Measurements from ENCODE around the gene MAP3K21.

The MAP3K21 gene

DNA sequence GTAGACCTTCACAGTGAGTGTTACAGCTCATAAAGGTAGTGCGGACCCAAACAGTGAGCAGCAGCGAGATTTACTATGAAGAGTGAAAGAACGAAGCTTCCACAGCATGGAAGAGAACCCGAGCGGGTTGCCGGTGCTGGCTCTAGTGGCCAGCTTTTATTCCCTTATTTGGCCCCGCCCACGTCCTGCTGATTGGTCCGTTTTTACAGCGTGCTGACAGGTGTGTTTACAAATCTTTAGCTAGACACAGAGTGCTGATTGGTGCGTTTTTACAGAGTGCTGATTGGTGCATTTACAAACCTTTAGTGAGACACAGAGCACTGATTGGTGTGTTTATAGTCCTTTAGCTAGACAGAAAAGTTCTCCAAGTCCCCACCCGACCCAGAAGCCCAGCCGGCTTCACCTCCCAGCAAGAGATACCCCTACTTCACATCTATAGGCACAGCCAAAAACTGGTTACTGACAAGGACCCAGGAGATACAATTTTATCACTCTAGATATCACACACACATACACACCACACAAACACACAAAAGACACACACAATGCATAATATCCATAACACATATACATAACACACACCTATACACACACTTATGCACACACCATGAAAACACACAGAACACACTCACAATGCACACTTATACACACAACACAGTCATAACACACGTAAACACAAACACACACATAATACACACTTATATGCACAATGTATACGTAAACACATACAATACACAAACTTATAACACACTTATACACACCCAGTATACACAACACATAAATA lies 68.5 kb downstream of the MAP3K21 start:
- TF ChIP-seq GATA2 (IDR thresholded peaks at IDR 0.05; ENCODE audit: low read depth, low read length) = no peak
- no peak for TF ChIP-seq GATA3 (IDR thresholded peaks at IDR 0.05; ENCODE audit: low read depth, low read length)

DNA sequence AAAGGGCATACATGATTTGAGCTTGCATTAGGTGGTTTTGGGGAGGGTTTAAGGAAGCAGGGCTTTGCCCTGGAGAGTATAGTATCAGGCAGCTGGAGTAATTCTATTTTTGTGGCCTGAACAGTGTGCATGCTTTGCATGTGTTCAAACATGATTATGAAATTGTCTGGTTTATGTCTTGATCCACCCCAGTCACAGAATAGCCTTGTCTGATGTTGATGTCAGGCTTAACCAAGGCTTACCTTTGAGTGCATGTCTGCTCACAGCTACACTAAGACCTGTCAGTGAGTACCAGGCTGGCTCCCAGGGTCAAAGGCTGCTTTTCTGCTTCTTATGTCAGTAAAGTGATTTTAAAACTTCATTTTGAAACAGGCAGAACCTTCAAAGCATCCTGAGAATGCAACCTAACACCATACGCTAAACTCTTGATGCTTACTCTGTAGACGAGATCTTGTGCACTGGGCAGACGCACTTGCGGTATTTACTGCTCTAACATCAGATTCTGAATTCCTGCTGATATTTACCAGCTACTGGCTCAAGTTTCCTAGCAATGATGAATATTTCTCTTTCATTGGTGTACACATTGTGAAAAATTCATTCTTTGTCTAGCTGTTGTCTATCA lies 78.9 kb downstream of the MAP3K21 start:
- no peak for TF ChIP-seq GATA2 (IDR thresholded peaks at IDR 0.05; ENCODE audit: low read depth, low read length)
- TF ChIP-seq GATA3 (IDR thresholded peaks at IDR 0.05; ENCODE audit: low read depth, low read length) = no peak

DNA sequence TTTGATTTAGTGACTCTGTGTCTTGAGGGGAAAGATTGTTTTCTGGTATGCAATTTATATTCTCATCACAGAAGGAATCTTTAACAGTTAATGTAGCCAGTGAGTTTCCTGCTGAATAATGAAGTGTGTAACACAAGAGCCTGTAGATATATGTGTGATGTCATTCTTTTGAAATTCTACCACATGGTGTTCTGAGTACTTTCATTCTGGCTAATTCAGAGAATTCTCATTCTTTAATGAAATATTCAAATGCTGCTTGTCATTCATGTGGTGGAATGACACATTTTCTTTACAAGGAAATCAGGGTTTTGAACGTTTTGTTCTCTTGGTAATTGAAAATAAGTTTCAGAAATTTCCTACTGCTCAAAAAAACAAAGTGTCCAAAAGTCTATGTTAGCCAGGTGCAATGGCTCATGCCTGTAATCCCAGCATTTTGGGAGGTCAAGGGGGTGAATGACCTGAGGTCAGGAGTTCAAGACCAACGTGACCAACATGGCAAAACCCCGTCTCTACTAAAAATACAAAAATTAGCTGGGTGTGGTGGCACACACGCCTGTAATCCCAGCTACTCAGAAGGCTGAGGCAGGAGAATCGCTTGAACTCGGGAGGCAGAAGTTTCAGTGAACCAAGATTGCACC lies 79.6 kb downstream of the MAP3K21 start:
- TF ChIP-seq GATA2 (IDR thresholded peaks at IDR 0.05; ENCODE audit: low read depth, low read length) (no peak), GATA3 (IDR thresholded peaks at IDR 0.05; ENCODE audit: low read depth, low read length) (no peak)

DNA sequence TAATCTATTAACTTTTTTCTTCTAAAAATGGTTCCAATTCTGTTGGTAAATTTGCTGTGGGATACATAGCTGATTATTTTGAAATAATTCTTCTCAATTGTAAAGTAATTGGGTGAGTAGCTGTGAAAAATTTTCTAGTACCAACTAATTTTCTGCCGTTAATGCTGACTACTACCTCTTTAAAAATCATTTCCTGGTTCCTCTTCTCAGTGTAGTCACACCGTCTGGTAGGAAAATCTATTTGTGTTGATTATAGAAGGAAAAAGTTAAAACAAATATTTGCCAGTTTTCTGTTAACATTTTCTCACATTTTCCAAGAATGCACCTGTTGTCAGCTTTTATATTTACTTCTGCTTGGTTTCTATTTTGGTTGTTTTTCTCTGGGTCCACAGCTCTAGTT lies 82.0 kb downstream of the MAP3K21 start:
- TF ChIP-seq GATA3 (IDR thresholded peaks at IDR 0.05; ENCODE audit: low read depth, low read length) (no peak), GATA2 (IDR thresholded peaks at IDR 0.05; ENCODE audit: low read depth, low read length) (no peak)

DNA sequence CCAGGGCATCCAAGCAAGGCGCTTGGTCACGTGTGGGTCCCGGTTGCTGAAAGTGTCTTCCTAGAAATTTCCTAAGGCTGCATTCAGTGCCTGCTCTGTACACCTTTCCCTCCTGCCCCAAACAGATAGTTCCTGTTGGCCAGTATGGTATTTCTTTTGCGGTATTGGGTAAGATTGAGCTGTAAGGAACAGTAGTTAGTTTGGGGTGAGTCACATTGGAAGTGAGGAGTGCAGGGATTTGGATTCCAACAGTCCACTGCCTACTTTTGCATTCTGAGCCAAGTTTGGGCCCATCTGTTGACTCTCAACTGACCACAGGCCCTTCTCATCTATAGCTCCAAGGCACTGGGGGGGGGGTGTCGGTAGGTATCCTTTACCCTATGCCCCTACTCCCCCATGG lies 83.4 kb downstream of the MAP3K21 start:
- TF ChIP-seq GATA3 (IDR thresholded peaks at IDR 0.05; ENCODE audit: low read depth, low read length) = no peak
- no peak for TF ChIP-seq GATA2 (IDR thresholded peaks at IDR 0.05; ENCODE audit: low read depth, low read length)

DNA sequence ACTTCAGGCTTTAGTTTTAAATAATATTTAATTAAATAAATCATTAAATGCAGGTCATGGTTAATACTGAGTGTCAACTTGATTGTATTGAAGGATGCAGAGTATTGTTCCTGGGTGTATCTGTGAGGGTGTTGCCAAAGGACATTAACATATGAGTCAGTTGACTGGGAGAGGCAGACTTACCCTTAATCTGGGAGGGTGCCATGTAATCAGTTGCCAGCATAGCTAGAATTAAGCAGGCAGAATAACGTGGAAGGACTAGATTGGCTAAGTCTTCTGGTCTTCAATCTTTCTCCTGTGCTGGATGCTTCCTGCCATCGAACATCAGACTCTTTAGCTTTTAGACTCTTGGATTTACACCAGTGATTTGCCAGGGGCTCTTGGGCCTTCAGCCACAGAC lies 85.3 kb downstream of the MAP3K21 start:
- TF ChIP-seq GATA3 (IDR thresholded peaks at IDR 0.05; ENCODE audit: low read depth, low read length) = no peak
- TF ChIP-seq GATA2 (IDR thresholded peaks at IDR 0.05; ENCODE audit: low read depth, low read length) = no peak

DNA sequence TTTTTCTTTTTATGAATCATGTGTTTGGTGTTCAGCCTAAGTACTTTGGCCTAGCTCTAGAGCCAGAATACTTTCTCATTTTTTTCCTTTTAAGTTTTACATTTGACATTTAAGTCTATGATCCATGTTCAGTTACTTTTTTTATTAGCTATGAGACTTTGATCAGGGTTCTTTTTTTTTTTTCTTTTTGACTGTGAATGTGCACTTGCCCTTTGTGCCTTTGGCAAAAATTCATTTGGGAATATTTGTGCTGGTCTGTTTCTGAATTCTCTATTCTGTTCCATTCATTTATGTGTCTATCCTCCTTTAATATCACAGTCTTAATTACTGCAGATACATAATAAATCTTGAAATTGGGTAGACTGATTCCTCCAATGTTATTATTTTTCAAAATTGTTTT lies 93.8 kb downstream of the MAP3K21 start:
- no peak for TF ChIP-seq GATA2 (IDR thresholded peaks at IDR 0.05; ENCODE audit: low read depth, low read length)
- no peak for TF ChIP-seq GATA3 (IDR thresholded peaks at IDR 0.05; ENCODE audit: low read depth, low read length)

DNA sequence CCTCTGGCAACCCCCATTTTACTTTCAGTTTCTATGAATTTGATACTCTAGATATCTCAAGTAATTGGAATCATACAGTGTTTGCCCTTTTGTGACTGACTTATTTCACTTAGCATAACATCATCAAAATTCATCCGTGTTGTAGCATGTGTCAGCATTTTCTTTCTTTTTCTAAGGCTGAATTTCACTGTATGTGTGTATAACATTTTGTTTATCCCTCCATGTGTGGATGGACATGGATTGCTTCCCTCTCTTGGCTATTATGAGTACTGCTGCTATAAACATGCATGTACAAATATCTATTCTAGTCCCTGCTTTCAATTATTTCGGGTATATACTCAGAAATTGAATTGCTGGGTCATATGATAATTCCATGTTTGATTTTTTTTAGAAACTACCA lies 97.3 kb downstream of the MAP3K21 start:
- TF ChIP-seq GATA2 (IDR thresholded peaks at IDR 0.05; ENCODE audit: low read depth, low read length) = no peak
- TF ChIP-seq GATA3 (IDR thresholded peaks at IDR 0.05; ENCODE audit: low read depth, low read length) = no peak

DNA sequence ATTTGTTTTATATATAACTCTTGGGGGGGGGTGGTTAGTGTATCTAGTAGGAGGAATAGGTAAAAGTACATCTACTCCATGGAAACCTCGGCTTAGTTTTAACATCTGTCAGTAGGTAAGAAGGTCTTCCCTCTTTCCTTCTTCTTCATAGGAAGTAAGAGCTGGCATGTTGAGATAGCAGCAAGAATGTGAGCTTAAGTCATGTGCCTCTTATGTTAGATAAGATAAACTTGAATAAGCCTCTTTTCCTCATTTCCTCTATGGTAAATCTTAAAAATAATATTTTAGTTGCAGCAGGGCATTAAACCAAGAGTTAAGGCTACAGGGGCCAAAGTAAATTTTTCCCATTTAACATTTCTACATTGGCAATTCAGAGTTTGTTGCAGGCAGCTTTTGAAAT lies 100.4 kb downstream of the MAP3K21 start:
- no peak for TF ChIP-seq GATA2 (IDR thresholded peaks at IDR 0.05; ENCODE audit: low read depth, low read length)
- TF ChIP-seq GATA3 (IDR thresholded peaks at IDR 0.05; ENCODE audit: low read depth, low read length) = no peak

DNA sequence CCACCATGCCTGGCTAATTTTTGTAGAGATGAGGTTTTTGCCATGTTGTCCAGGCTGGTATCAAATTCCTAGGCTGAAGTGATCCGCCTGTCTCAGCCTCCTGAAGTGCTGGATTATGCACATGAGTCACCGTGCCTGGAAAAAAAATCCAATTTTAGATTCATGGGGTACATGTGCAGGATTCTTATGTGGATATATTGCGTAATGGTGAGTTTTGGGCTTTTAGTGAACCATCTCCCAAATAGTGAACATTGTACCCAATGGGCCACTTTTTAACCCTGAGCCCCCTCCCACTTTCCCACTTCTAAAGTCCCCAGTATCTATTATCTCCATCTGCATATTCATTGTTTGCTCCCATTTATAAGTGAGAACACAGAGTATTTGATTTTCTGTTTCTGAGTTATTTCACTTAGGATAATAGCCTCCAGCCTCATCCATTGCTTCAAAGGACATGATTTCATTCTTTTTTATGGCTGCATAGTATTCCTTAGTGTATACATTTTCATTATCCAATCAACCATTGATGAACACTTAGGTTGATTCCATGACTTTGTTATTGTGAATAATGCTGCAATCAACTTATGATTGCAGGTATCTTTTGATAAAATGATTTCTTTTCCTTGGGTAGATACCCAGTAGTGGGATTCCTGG lies 104.4 kb downstream of the MAP3K21 start:
- no peak for TF ChIP-seq GATA2 (IDR thresholded peaks at IDR 0.05; ENCODE audit: low read depth, low read length)
- TF ChIP-seq GATA3 (IDR thresholded peaks at IDR 0.05; ENCODE audit: low read depth, low read length) = no peak

DNA sequence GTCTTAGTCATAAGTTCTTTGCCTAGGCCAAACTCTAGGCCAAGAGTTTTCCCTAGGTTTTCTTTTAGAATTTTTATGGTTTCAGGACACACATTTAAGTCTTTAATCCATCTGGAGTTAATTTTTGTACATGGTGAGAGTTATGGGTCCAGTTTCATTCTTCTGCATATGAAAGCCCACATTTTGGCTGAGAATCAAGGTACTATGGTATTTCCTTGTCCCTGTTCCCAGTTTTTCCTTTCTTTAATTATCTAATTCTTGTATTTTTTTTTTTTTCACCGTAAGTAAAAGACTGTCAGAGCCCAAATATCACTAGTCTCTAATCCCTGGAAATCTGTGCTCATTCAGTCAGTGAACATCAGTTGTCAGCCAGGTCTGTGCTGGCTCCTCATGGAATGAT lies 105.4 kb downstream of the MAP3K21 start:
- TF ChIP-seq GATA3 (IDR thresholded peaks at IDR 0.05; ENCODE audit: low read depth, low read length) = no peak
- TF ChIP-seq GATA2 (IDR thresholded peaks at IDR 0.05; ENCODE audit: low read depth, low read length) = no peak

DNA sequence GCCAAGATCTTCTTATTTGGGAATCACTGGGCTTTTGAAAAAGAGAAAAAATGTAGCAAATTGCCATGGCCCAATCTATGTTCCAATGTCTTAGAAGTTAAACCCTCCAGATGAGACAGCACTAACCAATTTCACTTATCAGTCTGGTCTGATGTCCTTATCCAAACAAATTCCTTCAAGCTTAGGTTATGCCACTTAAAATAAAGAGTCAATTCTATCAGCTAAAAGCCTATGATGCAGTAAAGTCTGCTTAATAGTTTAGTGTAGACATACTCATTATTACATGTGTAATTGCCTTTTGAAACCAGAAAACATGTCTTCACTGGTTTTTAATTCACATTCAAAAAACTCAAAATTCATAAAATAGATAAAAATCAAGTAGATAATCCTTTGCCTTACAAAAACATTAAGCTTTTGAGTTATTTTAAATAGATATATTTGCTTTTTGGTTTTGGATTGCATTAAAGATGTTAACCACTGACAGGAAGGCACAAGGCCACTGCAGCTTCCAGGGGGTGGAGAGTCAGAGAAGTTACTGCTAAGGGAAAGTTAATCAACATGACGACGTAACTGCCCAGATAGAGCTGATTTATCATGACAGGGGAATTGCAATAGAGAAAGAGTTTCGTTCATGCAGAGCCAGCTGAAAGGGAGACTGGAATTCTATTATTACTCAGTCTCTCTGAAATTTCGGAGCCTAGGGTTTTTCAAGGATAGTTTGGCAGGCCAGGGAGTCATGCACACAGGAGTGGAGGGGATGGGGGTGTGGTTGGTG lies 106.1 kb downstream of the MAP3K21 start:
- TF ChIP-seq GATA3 (IDR thresholded peaks at IDR 0.05; ENCODE audit: low read depth, low read length) (no peak), GATA2 (IDR thresholded peaks at IDR 0.05; ENCODE audit: low read depth, low read length) (no peak)
